GM18861 (cell line): Measurements from ENCODE around the gene PTBP1.
A peak's percentile ranks its signal among the peaks of the same experiment; 100 is the strongest.

Experiments used
- ATAC-seq: cut with Tn5 transposase; IDR thresholded peaks from one replicate; pipeline ENCODE4 v1.9.1; 2021; ENCODE audit not compliant: unreplicated experiment

The PTBP1 gene

GRCh38 chr19:795691-796581 is 1.3 kb upstream of the PTBP1 start:
- no peak for ATAC-seq

GRCh38 chr19:797528-798414 is 519 bp downstream of the PTBP1 start:
- peak; percentile 26 for ATAC-seq

GRCh38 chr19:798415-799075 is 1.3 kb downstream of the PTBP1 start:
- no peak for ATAC-seq

GRCh38 chr19:799076-799881 is 2.0 kb downstream of the PTBP1 start:
- no peak for ATAC-seq

DNA sequence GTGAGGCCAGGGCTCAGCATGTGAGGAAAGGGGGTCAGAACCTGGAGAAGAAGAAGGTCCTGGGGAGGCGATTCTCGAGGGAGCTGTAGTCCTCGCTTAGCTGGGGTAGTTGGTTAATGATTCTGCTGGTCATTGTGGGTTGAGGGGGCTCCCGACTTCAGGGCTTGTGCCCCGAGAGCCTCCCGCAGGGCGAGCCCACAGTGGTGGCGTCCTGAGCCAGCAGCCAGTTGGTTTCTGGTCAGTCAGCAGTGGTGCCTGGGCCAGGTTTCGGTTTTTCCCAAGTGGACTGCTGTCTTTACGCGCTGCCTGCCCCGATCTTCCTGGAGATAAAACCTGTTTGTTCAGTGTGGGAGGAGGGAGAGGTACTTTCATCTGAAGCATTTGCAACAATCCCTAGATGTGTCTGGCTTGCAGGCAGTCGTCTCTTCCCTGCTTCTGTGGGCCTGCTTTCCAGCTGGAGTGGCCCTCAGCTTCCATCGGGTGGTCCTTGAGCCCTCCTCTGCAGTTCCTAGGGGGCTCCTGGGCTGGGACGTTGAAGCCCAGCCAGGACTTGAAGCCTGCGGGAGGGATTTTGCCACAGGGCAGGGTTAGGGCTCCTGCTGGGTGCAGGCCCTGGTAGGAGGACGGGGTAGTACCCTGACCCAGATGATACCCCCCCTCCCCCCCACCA is 3.2 kb downstream of the PTBP1 start:
- no peak for ATAC-seq

DNA sequence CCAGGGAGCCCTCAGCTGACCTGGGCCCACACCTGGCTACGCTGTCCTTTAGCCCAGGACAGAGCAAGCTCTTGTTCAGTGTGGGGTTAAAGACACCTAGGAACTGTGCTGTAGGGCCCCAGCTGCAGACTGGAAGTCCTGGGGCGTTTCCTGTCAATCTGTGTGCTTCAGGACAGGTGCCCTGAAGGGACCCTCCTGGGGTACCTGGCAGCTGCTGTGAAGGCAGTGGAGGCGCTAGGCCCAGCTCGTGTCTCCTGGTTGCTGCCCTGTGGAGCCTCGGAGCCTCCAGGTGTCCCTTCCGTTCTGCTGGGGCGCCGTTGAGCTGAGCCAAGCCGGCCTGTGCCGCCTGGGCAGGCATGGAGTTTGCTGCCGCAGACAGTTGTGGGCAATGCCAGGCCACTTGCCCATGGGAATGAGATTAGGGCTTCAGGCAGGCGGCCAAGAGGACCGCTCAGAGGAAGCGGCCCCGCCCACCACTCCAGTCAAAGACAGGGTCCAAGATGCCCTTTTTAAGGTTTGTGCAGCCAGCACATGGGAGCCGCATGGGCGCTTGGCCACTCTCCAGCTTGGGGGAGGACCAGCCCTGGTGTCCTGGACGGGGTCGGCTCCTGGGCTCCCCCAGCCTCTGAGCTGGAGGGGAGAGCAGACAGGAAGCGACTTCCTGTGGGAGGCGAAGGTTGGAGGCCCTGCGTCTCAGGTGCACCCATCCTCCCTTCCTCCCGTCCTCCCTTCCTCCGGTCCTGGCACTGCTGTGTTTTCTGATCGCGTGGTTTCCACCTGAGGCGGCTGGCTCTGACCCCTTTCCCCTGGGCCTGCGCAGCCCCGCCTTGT is 4.0 kb downstream of the PTBP1 start:
- no peak for ATAC-seq

- ATAC-seq: no peak
Observed at GRCh38 chr19:801861-802497, 4.7 kb downstream of the PTBP1 start.

DNA sequence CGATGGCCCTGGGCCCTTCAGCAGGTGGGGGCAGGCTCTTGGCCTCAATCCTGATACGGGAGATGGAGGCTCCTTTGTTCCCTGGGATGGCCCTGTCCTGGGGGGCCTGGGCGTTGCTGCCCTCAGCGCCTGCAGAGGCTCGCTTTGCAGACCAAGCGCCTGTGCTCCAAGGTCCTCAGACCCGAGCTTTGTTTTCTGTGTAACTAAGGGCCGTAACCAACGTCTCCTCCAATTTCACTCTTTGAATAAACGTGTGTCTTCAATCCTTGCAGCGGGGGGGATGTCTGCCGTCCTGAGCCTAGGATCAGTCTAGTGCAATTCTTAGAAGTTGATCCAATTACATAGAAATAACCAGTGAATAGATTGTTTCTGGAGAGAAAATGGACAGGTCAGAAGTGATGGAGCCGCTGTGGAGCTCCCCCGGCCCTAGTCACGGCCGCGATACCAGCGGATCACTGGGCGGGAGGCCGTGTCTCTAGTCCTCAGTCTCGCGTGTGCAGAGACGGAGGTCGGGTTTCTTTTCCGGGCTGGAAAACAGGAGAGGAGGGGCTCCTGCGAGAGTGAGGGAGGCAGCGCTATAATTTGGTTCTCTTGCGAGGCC is 5.3 kb downstream of the PTBP1 start:
- ATAC-seq: no peak

GRCh38 chr19:803099-803561 is 5.9 kb downstream of the PTBP1 start:
- no peak for ATAC-seq

DNA sequence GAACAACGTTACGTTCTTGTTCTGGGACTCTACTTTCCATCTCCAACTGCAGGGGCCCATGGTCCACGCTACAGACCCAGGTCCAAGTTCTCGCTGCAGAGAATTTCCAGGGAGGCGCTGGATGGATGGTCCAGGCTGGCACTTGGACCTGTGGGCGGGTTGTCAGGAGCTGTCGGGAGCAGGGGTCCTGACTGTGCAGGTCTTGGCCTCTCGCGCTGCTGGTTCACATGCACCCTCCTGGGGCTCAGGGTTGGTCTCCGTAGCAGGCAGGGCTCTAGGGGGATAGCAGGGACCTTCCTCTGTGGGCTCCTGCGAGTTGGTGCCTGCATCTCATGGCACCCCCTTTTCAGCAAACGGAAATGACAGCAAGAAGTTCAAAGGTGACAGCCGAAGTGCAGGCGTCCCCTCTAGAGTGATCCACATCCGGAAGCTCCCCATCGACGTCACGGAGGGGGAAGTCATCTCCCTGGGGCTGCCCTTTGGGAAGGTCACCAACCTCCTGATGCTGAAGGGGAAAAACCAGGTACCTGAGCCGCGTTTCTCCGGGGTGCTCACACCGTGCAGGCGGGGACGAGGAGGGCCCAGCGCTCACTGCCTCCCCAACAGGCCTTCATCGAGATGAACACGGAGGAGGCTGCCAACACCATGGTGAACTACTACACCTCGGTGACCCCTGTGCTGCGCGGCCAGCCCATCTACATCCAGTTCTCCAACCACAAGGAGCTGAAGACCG is 6.6 kb downstream of the PTBP1 start:
- no peak for ATAC-seq

GRCh38 chr19:804419-805165 is 7.3 kb downstream of the PTBP1 start:
- no peak for ATAC-seq

DNA sequence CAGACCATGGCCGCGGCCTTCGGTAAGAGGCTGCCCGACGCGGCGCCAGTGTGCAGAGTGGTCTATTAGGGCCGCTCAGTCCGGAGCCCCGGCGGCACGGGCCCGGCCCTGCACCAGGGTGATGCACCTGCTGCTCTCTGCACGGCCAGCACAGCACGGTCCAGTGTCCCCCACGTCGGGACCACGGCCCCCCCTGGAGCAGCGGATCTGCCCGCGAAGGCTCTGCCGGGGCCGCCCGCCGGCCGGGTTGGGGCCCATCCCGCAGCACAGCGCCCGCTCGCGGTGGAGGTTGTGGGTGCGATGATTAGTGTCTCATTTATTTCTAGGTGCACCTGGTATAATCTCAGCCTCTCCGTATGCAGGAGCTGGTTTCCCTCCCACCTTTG is 7.9 kb downstream of the PTBP1 start:
- ATAC-seq: no peak

- no peak for ATAC-seq
Observed at GRCh38 chr19:805600-806550, 8.6 kb downstream of the PTBP1 start.

- no peak for ATAC-seq
Observed at GRCh38 chr19:806815-807421, 9.7 kb downstream of the PTBP1 start.
